ENCODE data around the gene MCF2L2.

DNA sequence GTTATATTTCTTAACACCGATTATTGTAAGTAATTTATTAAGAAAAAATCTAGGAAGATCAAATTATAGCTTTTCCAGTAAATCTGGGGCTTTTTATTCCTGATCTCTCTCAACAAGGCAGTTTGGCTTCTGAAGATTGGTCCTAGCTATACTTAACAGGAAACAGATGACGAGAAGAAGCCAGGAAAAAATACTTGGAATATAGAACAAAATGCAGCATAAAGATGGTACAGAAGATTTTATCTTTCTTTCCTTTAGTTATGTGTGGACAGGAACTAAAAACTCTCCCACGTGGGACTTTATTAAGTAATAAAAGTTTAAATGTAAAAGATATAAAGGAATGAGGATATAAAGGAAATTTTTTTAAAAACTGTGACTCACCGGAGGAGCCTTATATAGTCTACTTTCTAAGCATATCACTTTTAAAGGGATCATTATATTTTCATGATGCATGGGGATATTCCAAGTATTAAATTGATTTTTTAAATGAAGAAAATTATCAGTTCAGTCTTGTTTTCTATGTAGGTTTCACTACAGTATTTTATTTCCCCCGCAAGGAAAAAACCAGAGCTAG lies 167.2 kb downstream of the MCF2L2 start:
- TF ChIP-seq CSRNP3 (CRISPR knock-in tag; IDR thresholded peaks at IDR 0.05), result no peak
- TF ChIP-seq ZFP30 (CRISPR knock-in tag; IDR thresholded peaks at IDR 0.05), result no peak
- no peak for TF ChIP-seq PATZ1 (CRISPR knock-in tag; IDR thresholded peaks at IDR 0.05; ENCODE audit: borderline replicate concordance)

Measured in SK-N-SH treated with all-trans-retinoic acid at 6 μM for 48 hours (cell line).